Naive thymus-derived CD8-positive, alpha-beta T cell (primary cell): Measurements from ENCODE around the gene GDPD3. TPM values are rescaled to one million over a fixed set of nuclear protein-coding genes. Genes with fewer than 3 reads are reported as not detected.

ENCODE experiments used
- ATAC-seq, 2 donors: fragments of 150-1000 bp; cut with Tn5 transposase in 1 of 2; sonication (Bioruptor Pico), chemical (Tn5 transposase) in 1 of 2; 1 replicate in 1 of 2; 2 replicates in 1 of 2; pipeline ENCODE4 v1.10.0; 2021; ENCODE audit warnings: mild to moderate bottlenecking in 2 of 2, moderate library complexity in 2 of 2
- POLR2A ChIA-PET: fragments of 350-600 bp; sonication (Branson Sonifier 250); formaldehyde crosslinking; loops from one replicate; lab custom pipeline; 2021; ENCODE audit warnings: antibody characterized with exemption; lab: Charles Lee
- DNase-seq, 10 donors: peaks; one replicate each; pipeline versions ENCODE4 v3.0.0 to v3.0.0-alpha.2; 2020 to 2022
- H3K27ac Mint-ChIP-seq, 10 donors: one replicate each; pipeline ENCODE4 v1.8.0; 2020 to 2022; ENCODE audit warnings: mild to moderate bottlenecking in 10 of 10, mixed read lengths in 10 of 10, moderate library complexity in 4 of 10, inconsistent platforms in 1 of 10
- H3K27me3 Mint-ChIP-seq, 5 donors: one replicate each; pipeline ENCODE4 v1.8.0; 2021 to 2022; ENCODE audit warnings: mixed read lengths in 5 of 5
- H3K36me3 Mint-ChIP-seq, 3 donors: one replicate each; pipeline ENCODE4 v1.8.0; 2020 to 2022; ENCODE audit warnings: mixed read lengths in 3 of 3, mild to moderate bottlenecking in 2 of 3, inconsistent platforms in 1 of 3
- H3K4me1 Mint-ChIP-seq, 4 donors: one replicate each; pipeline ENCODE4 v1.8.0; 2021 to 2022; ENCODE audit warnings: mixed read lengths in 4 of 4
- H3K4me3 Mint-ChIP-seq, 10 donors: one replicate each; pipeline ENCODE4 v1.8.0; 2020 to 2022; ENCODE audit warnings: mild to moderate bottlenecking in 10 of 10, mixed read lengths in 10 of 10, moderate library complexity in 6 of 10, inconsistent platforms in 1 of 10
- H3K9me3 Mint-ChIP-seq, 9 donors: one replicate each; pipeline ENCODE4 v1.8.0; 2020 to 2022; ENCODE audit warnings: mixed read lengths in 9 of 9, mild to moderate bottlenecking in 3 of 9, inconsistent platforms in 1 of 9, moderate library complexity in 1 of 9
- polyA plus RNA-seq, 3 donors: library from polyadenylated mRNA; unstranded; fragments of 300-500 nt; fragmentation: Illumina TruSeq; gene quantifications; one replicate each; pipeline ENCODE4 v1.2.3, GENCODE V29; 2021
- total RNA-seq, 8 experiments: library from RNA in 2 of 8; stranded (reverse) in 2 of 8; gene quantifications; one replicate each; pipeline ENCODE4 v1.2.3 and lab custom pipeline; 2021 to 2026

Gene GDPD3
- total and polyA plus RNA-seq, 5 experiments from 2014 or later: 0.18 to 25.0 (median 19.8) TPM; not detected in 2

- H3K9me3 Mint-ChIP-seq: no peaks in the 10 kb centered on the region
- peak overlapping the region in 4 of 10 donors; percentile 14 to 69 (median 28) for H3K27ac Mint-ChIP-seq
- peaks cover 0 to 48% (median 2%) of the 10 kb centered on the region in 3 donors for H3K36me3 Mint-ChIP-seq
- peaks cover 9 to 21% (median 16%) of the 10 kb centered on the region in 4 donors for H3K4me1 Mint-ChIP-seq
- ATAC-seq: peak in 1 of 2 donors; percentile 9
- no peak overlapping the region for H3K4me3 Mint-ChIP-seq
- DNase-seq: no peak
- POLR2A ChIA-PET: interaction anchor here (1.4 kb wide), 1 partner anchor 12 kb away, joined by 4 read pairs; the partner anchor contains the start of gene YPEL3
- H3K27me3 Mint-ChIP-seq: no peaks in the 10 kb centered on the region
Observed at GRCh38 chr16:30084096-30084815, 29.1 kb downstream of the GDPD3 start.

DNA sequence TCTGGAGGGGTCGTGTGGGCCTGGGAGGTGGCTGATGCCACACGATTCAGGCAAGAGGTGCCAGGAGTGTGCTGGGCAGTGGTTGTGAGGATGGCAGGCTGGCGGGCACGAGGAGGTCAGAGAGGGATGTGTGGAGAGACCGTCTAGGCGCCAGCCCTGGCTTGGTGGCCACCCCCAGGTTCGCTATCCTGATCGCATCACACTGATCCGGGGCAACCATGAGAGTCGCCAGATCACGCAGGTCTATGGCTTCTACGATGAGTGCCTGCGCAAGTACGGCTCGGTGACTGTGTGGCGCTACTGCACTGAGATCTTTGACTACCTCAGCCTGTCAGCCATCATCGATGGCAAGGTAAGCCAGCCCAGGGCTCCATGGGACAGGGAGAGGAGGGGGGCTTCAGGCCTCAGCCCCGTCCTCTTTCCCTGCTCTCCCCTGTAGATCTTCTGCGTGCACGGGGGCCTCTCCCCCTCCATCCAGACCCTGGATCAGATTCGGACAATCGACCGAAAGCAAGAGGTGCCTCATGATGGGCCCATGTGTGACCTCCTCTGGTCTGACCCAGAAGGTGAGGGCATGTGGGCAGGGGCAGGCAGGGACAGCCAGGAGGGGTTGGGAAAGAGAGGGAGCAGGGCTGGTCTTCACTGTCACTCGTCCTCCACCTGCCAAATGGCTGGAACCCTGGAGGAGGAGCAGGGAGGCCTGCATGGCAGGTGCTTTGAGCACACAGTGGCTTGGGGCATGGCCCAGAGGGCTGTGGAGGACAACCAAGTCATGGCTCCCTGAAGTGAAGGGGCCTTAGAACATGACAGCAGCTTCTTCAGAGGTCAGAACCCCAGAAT, 29.9 kb downstream of the GDPD3 start:
- POLR2A ChIA-PET: no interaction called here
- ATAC-seq (peak in 1 of 2 donors; percentile 11), DNase-seq (no peak)
- H3K4me3 Mint-ChIP-seq: no peak overlapping the region
- no peaks in the 10 kb centered on the region for H3K27me3 Mint-ChIP-seq
- peaks cover 0 to 51% (median 2%) of the 10 kb centered on the region in 3 donors for H3K36me3 Mint-ChIP-seq
- no peaks in the 10 kb centered on the region for H3K9me3 Mint-ChIP-seq
- H3K27ac Mint-ChIP-seq: peak overlapping the region in 3 of 10 donors; percentile 36 to 85 (median 83)
- H3K4me1 Mint-ChIP-seq: peaks cover 9 to 19% (median 10%) of the 10 kb centered on the region in 4 donors

DNA sequence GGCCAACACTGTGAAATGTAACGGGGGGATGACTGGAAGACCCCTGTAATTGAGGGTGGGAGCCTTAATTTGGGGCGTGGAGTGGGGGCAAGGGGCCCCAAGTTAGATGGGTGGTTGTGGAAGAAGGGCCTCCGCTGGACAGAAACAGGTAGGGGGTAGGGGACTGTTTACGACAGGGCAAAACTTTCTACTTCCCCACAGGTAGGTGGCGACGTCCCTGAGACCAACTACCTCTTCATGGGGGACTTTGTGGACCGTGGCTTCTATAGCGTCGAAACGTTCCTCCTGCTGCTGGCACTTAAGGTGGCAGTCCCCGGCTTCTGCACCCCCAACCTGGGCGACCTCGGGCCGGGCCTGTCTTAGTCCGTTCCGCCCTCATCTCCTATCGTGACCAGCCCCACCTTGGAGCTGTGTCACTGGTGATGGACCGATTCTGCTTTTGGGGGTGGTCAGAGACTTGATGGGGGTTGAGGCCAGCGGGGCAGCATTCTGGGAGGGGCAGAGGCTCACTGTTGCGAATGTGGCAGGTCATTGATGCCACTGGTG, 30.7 kb downstream of the GDPD3 start:
- Mint-ChIP-seq H3K9me3 (no peaks in the 10 kb centered on the region), H3K27ac (peak overlapping the region in 5 of 10 donors; percentile 22 to 85 (median 61)), H3K4me1 (peaks cover 14 to 28% (median 16%) of the 10 kb centered on the region in 4 donors), H3K4me3 (no peak overlapping the region), H3K36me3 (peaks cover 0 to 57% (median 2%) of the 10 kb centered on the region in 3 donors), H3K27me3 (no peaks in the 10 kb centered on the region)
- ATAC-seq (no peak), DNase-seq (no peak)
- POLR2A ChIA-PET: interaction anchor here (0.5 to 1.2 kb wide), 5 partner anchors 8 to 381 kb away, joined by 3 to 4 read pairs (median 4); no protein-coding TSS in a partner anchor

DNA sequence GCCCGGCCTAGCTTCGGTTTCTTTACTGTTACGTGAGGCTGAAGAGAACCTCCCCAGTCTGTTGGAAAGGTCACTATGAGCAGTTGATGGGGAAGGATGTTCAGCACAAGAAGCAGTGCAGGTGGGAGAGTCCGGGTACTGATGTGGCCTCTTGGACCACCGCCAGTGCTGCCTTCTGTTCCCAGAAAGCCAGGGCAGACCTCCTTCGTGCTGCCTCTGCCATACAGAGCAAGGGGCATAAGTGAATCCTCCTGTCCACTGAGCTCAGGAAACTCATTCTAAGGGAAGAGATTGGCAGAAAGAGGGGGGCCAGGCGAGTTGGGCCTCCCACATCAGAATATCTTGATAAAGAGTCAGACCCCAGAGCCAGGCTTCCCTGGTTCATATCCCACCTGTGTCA, 33.9 kb downstream of the GDPD3 start:
- no peak for ATAC-seq
- peaks cover 0 to 65% (median 2%) of the 10 kb centered on the region in 3 donors for H3K36me3 Mint-ChIP-seq
- H3K27me3 Mint-ChIP-seq: no peaks in the 10 kb centered on the region
- H3K27ac Mint-ChIP-seq: peak overlapping the region in 3 of 10 donors; percentile 20 to 52 (median 31)
- no peak overlapping the region for H3K4me3 Mint-ChIP-seq
- DNase-seq: no peak
- H3K4me1 Mint-ChIP-seq: peaks cover 26 to 50% (median 37%) of the 10 kb centered on the region in 4 donors
- H3K9me3 Mint-ChIP-seq: no peaks in the 10 kb centered on the region
- POLR2A ChIA-PET: interaction anchor here (0.6 to 11.2 kb wide), 5 partner anchors 12 to 1226 kb away, joined by 3 to 127 read pairs (median 4); partner anchors contain the start of genes ALDOA and TBX6

DNA sequence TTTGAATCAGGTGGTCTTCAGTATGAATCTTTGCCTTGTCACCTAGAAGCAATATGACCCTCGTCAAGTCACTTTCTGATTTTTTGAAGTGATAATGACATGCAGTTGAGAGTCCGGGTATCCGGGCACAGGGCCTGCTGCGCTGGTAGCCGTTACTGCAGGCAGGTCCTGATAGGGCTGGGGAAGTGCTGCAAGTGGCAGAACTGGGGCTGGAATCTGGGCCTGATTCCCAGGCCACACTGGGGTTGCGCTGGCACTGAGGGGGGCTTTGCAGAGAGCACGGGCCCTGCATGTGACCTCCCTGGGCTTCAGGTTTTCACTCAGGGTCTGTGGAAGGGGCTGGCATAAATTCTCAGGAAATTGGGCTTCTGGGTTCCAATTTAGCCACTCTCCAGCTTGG, 34.6 kb downstream of the GDPD3 start:
- H3K27me3 Mint-ChIP-seq: no peaks in the 10 kb centered on the region
- POLR2A ChIA-PET: interaction anchor here (0.6 to 11.2 kb wide), 6 partner anchors 13 to 1225 kb away, joined by 3 to 127 read pairs (median 4); partner anchors contain the start of genes ALDOA, CORO1A and TBX6
- H3K9me3 Mint-ChIP-seq: no peaks in the 10 kb centered on the region
- H3K27ac Mint-ChIP-seq: peak overlapping the region in 1 of 10 donors; percentile 49
- ATAC-seq: no peak
- H3K36me3 Mint-ChIP-seq: peaks cover 0 to 57% (median 2%) of the 10 kb centered on the region in 3 donors
- peak overlapping the region in 1 of 10 donors; percentile 40 for H3K4me3 Mint-ChIP-seq
- peaks cover 26 to 48% (median 37%) of the 10 kb centered on the region in 4 donors for H3K4me1 Mint-ChIP-seq
- DNase-seq: no peak

DNA sequence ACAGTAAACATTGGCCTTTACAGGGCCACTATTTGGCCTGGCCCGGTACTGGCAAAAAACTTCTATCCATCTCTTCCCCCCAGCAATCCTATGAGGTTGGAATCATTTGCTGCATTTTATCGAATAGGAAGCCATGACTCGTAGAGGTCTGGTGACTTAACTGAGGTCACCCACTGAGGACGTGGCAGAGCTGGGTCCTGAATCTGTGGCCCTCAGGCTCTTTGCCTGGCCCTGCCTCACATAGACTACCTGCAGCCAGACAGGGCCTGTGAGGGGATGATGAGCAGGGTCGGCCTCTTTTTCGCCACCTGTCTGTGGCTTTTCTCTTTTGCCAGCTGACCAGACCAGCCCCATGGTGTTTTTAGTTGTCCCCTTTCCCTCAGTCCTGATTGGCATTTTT, 35.7 kb downstream of the GDPD3 start:
- H3K27me3 Mint-ChIP-seq: no peaks in the 10 kb centered on the region
- ATAC-seq (no peak), DNase-seq (no peak)
- H3K4me3 Mint-ChIP-seq: peak overlapping the region; percentile 87 to 98 (median 96)
- no peaks in the 10 kb centered on the region for H3K9me3 Mint-ChIP-seq
- peak overlapping the region in 9 of 10 donors; percentile 76 to 98 (median 94) for H3K27ac Mint-ChIP-seq
- POLR2A ChIA-PET: interaction anchor here (0.6 to 11.2 kb wide), 5 partner anchors 12 to 196 kb away, joined by 3 to 127 read pairs (median 4); partner anchors contain the start of genes ALDOA, CORO1A and TBX6
- peaks cover 22 to 47% (median 37%) of the 10 kb centered on the region in 4 donors for H3K4me1 Mint-ChIP-seq
- H3K36me3 Mint-ChIP-seq: peaks cover 0 to 46% (median 2%) of the 10 kb centered on the region in 3 donors

GRCh38 chr16:30076276-30076791, 37.0 kb downstream of the GDPD3 start:
- Mint-ChIP-seq H3K9me3 (no peaks in the 10 kb centered on the region), H3K36me3 (peaks cover 0 to 46% (median 7%) of the 10 kb centered on the region in 3 donors), H3K27me3 (no peaks in the 10 kb centered on the region), H3K27ac (peak overlapping the region; percentile 85 to 98 (median 94)), H3K4me3 (peak overlapping the region; percentile 87 to 98 (median 96)), H3K4me1 (peaks cover 18 to 49% (median 38%) of the 10 kb centered on the region in 4 donors)
- DNase-seq (peak in 1 of 10 donors; percentile 65), ATAC-seq (peak; percentile 49 to 51)
- POLR2A ChIA-PET: interaction anchor here (0.6 to 11.2 kb wide), 8 partner anchors 10 to 1783 kb away, joined by 3 to 127 read pairs (median 5); partner anchors contain the start of genes ALDOA, CORO1A and TBX6

DNA sequence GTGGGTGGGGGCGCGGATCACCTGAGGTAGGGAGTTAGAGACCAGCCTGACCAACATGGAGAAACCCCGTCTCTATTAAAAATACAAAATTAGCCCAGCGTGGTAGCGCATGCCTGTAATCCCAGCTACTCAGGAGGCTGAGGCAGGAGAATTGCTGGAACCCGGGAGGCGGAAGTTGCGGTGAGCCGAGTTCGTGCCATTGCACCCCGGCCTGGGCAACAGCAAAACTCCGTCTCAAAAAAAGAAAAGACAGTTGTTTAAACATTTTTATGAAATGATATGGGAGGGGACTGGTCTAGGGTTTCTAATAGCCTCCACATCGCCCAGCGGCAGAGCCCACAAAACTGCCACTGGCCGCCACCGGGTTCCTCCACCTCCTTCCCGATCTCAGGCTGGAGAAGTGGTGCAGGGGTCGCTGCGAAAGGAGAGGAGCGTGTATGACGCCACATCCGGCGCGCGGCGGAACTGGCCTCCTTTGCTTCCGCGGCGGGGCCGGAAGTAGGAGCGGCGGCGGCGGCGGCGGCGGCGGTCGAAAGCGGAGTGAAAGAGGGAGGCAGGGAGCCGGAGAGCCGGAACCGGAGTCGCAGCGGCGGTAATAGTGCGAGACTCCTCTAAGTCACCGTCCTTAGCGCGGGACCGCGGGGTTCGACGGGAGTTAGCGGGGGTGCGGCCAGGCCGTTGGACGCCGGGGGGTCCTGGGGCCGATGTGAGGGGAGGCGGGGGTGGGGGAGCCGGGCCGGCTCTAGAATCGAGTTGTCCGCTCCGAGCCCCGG, 37.6 kb downstream of the GDPD3 start, which contains the start of gene PPP4C:
Gene PPP4C, plus strand, starts transcription at position 492 of the 773 bp plus-strand sequence. CDS start 384 bp downstream, outside the sequence.
- peak within 1 kb of the TSS; percentile 90 to 98 (median 96) for H3K4me3 Mint-ChIP-seq
- H3K27ac Mint-ChIP-seq: peak within 1 kb of the TSS; percentile 94 to 98 (median 97)
- peak; percentile 83 to 93 (median 89) for DNase-seq
- peaks cover 0 to 46% (median 7%) of the 10 kb centered on the region in 3 donors for H3K36me3 Mint-ChIP-seq
- POLR2A ChIA-PET: interaction anchor here (0.6 to 11.2 kb wide), 7 partner anchors 10 to 111 kb away, joined by 3 to 127 read pairs (median 6); partner anchors contain the start of genes ALDOA and TBX6
- H3K9me3 Mint-ChIP-seq: no peaks in the 10 kb centered on the region
- peak; percentile 86 to 96 for ATAC-seq
- H3K27me3 Mint-ChIP-seq: no peaks in the 10 kb centered on the region
- peaks cover 18 to 54% (median 39%) of the 10 kb centered on the region in 4 donors for H3K4me1 Mint-ChIP-seq

GRCh38 chr16:30070490-30070889, 42.8 kb downstream of the GDPD3 start:
- Mint-ChIP-seq H3K4me3 (peak overlapping the region in 2 of 10 donors; percentile 33 to 62), H3K4me1 (peaks cover 10 to 53% (median 39%) of the 10 kb centered on the region in 4 donors), H3K9me3 (no peaks in the 10 kb centered on the region), H3K36me3 (peaks cover 0 to 59% (median 15%) of the 10 kb centered on the region in 3 donors), H3K27ac (peak overlapping the region in 6 of 10 donors; percentile 18 to 73 (median 58)), H3K27me3 (no peaks in the 10 kb centered on the region)
- DNase-seq: no peak
- ATAC-seq: no peak
- POLR2A ChIA-PET: interaction anchor here (0.7 to 11.2 kb wide), 7 partner anchors 12 to 118 kb away, joined by 3 to 127 read pairs (median 3); partner anchors contain the start of gene TBX6

- POLR2A ChIA-PET: interaction anchor here (0.6 to 11.2 kb wide), 7 partner anchors 12 to 93 kb away, joined by 3 to 127 read pairs (median 4); partner anchors contain the start of gene TBX6
- no peaks in the 10 kb centered on the region for H3K27me3 Mint-ChIP-seq
- peak overlapping the region in 7 of 10 donors; percentile 18 to 84 (median 55) for H3K27ac Mint-ChIP-seq
- ATAC-seq (no peak), DNase-seq (no peak)
- peak overlapping the region in 2 of 10 donors; percentile 33 to 62 for H3K4me3 Mint-ChIP-seq
- no peaks in the 10 kb centered on the region for H3K9me3 Mint-ChIP-seq
- peaks cover 10 to 52% (median 36%) of the 10 kb centered on the region in 4 donors for H3K4me1 Mint-ChIP-seq
- peaks cover 0 to 59% (median 15%) of the 10 kb centered on the region in 3 donors for H3K36me3 Mint-ChIP-seq
Observed at GRCh38 chr16:30069611-30070462, 43.5 kb downstream of the GDPD3 start.
